ENCODE results near the gene PLCH2.

The PLCH2 gene

GRCh38 chr1:2477791-2478499 is 1.9 kb downstream of the PLCH2 start:
- no peak for DNase-seq (ENCODE audit: low spot score)

GRCh38 chr1:2479186-2479585 is 3.1 kb downstream of the PLCH2 start:
- no peak for DNase-seq (ENCODE audit: low spot score)

GRCh38 chr1:2479618-2480017 is 3.5 kb downstream of the PLCH2 start:
- no peak for DNase-seq (ENCODE audit: low spot score)

GRCh38 chr1:2480236-2480985 is 4.3 kb downstream of the PLCH2 start:
- DNase-seq (ENCODE audit: low spot score) = no peak

- no peak for DNase-seq (ENCODE audit: low spot score)
Measured at GRCh38 chr1:2480986-2481364, 4.9 kb downstream of the PLCH2 start.

GRCh38 chr1:2481885-2482284 is 5.8 kb downstream of the PLCH2 start:
- no peak for DNase-seq (ENCODE audit: low spot score)

- no peak for DNase-seq (ENCODE audit: low spot score)
Measured at GRCh38 chr1:2482588-2482987, 6.5 kb downstream of the PLCH2 start.

- no peak for DNase-seq (ENCODE audit: low spot score)
Measured at GRCh38 chr1:2483026-2483425, 6.9 kb downstream of the PLCH2 start.

- DNase-seq (ENCODE audit: low spot score) = no peak
Measured at GRCh38 chr1:2483970-2484369, 7.9 kb downstream of the PLCH2 start.

GRCh38 chr1:2486041-2486440 is 10.0 kb downstream of the PLCH2 start:
- DNase-seq (ENCODE audit: low spot score) = no peak

- no peak for DNase-seq (ENCODE audit: low spot score)
Measured at GRCh38 chr1:2486558-2486957, 10.5 kb downstream of the PLCH2 start.

- DNase-seq (ENCODE audit: low spot score) = no peak
Measured at GRCh38 chr1:2488688-2489087, 12.6 kb downstream of the PLCH2 start.

GRCh38 chr1:2489615-2490014 is 13.5 kb downstream of the PLCH2 start:
- DNase-seq (ENCODE audit: low spot score) = no peak

GRCh38 chr1:2492091-2492490 is 16.0 kb downstream of the PLCH2 start:
- no peak for DNase-seq (ENCODE audit: low spot score)

GRCh38 chr1:2493218-2493617 is 17.1 kb downstream of the PLCH2 start:
- DNase-seq (ENCODE audit: low spot score) = no peak

GRCh38 chr1:2493691-2494322 is 17.7 kb downstream of the PLCH2 start:
- no peak for DNase-seq (ENCODE audit: low spot score)

- no peak for DNase-seq (ENCODE audit: low spot score)
Measured at GRCh38 chr1:2494323-2494693, 18.2 kb downstream of the PLCH2 start.

GRCh38 chr1:2495026-2495425 is 18.9 kb downstream of the PLCH2 start:
- DNase-seq (ENCODE audit: low spot score) = no peak

GRCh38 chr1:2495546-2495945 is 19.5 kb downstream of the PLCH2 start:
- DNase-seq (ENCODE audit: low spot score) = no peak

GRCh38 chr1:2496087-2496622 is 20.1 kb downstream of the PLCH2 start:
- no peak for DNase-seq (ENCODE audit: low spot score)

GRCh38 chr1:2496746-2497145 is 20.7 kb downstream of the PLCH2 start:
- DNase-seq (ENCODE audit: low spot score) = no peak

GRCh38 chr1:2497891-2498290 is 21.8 kb downstream of the PLCH2 start:
- DNase-seq (ENCODE audit: low spot score) = no peak

GRCh38 chr1:2498648-2499047 is 22.6 kb downstream of the PLCH2 start:
- DNase-seq (ENCODE audit: low spot score) = no peak
